Activated T-cell treated with anti-CD3 and anti-CD28 coated beads for 4 hours (primary cell): ENCODE results near the gene RNF207.
"Not testable (repeated sequence)": the region's sequence is repeated elsewhere in the genome, so short reads cannot be mapped to it uniquely, and the experiment has no call there.

Experiments used
- DNase-seq: peaks from one replicate; pipeline ENCODE4 v3.0.0-alpha.2; 2020

The RNF207 gene

DNA sequence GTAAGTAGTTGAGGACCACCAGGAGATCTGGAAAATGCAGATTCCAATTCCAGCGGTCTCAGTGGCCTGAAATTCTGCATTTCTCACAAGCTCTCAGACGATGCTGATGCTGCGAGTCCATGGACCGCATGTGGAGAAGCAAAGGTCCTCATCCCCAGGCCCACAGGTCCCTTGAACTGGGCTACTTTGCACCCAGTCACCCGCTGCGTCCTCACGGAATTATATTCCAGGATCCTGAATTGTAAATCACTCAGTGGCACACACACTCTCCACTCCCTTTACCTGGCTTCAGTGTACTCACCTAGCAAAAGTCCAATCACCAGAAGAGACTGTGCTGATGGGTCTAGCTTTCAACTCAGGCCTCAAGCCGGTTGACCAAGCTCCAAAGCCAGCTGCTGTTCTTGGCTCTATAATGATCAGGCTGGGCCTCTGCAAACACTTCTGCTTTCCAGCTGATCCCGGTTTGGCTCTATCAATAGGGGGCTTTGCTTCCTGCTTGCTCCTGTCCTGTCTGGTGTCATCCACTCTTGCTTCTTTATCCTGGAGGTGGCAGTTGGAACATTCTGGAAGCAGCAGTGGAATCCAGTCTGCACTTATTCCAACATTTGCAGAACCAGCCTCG lies 5.6 kb upstream of the RNF207 start:
- DNase-seq, result no peak

DNA sequence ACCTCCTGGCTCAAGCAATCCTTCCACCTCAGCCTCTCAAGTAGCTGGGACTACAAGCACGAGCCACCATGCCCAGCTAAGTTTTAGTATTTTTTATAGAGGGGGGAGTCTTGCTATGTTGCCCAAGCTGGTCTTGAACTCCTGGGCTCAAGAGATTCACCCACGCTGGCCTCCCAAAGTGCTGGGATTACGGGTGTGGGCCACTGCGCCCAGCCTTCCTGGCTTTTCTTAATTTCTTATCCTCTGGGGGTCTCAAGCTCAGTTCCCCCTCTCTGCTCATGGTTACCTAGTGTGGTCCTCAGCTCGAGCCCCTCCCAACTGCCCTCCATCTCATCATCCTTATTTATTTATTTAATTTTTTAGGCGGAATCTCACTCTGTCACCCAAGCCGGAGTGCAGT lies 3.7 kb upstream of the RNF207 start:
- DNase-seq, result no peak

DNA sequence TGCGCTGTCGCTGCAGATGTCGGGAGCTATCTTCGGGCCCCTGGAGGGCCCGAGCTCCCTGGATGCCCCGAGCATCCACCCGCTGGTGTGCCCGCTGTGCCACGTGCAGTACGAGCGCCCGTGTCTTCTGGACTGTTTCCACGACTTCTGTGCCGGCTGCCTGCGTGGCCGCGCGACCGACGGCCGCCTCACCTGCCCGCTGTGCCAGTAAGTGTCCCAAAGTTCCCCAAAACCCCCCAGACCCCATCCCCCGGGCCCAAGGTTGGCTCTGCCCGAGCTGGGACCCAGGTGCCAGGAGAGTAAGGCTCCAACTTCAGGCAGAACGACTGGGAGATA lies 569 bp downstream of the RNF207 start:
- no peak for DNase-seq

DNA sequence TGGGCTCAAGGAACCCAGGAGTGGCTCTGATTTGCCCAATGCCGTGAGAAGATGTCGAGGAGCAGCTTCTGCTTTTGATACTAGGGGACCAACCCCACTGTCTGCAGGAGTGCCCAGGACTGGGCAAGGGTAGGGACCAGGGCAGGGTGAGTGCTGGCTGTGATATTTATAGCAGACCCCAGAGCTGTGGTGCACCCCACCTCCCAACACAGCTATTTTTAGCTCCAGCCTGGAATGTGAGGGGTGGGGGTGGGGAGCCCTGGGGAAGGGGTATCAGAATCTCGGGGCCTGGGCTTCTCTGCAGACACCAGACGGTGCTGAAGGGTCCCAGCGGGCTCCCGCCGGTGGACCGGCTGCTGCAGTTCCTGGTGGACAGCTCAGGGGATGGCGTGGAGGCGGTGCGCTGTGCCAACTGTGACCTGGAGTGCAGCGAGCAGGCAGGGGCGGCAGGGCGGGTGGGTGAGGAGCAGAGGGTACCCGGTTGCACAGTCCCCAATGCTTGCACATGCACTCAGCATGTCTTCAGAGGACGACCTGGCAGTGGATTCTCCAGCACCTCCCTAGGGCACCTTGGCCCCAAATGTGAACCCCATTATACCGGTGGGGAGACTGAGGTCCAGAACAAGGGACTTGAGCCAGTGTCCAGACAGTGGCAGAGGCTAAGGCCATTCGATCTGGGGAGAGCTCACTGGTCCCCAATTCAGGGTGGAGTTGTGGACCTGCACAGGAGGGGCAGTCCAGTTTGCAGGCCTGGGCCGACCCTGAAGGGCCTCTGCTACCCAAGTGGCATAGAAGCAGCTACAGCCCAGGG lies 1.4 kb downstream of the RNF207 start:
- no peak for DNase-seq

DNA sequence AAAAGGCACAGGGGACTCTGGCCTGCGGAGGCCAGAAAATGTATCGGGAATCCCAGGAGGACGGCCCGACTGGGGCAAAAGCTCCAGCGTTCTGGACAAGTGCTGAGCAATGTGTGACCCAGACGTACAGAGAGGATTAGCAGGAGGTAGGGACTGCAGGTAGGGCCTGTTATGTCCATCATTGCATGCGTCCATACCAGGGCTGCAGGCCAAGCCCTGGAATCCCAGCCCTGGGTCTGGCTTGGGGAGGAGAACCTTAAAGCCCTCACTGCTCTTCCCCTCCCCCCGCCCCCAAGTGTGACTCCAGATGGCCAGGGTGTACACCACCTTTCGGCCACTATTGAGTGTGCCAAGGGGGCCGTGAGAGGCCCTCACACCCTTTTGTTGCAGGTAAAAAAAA lies 2.0 kb downstream of the RNF207 start:
- DNase-seq, result no peak

DNA sequence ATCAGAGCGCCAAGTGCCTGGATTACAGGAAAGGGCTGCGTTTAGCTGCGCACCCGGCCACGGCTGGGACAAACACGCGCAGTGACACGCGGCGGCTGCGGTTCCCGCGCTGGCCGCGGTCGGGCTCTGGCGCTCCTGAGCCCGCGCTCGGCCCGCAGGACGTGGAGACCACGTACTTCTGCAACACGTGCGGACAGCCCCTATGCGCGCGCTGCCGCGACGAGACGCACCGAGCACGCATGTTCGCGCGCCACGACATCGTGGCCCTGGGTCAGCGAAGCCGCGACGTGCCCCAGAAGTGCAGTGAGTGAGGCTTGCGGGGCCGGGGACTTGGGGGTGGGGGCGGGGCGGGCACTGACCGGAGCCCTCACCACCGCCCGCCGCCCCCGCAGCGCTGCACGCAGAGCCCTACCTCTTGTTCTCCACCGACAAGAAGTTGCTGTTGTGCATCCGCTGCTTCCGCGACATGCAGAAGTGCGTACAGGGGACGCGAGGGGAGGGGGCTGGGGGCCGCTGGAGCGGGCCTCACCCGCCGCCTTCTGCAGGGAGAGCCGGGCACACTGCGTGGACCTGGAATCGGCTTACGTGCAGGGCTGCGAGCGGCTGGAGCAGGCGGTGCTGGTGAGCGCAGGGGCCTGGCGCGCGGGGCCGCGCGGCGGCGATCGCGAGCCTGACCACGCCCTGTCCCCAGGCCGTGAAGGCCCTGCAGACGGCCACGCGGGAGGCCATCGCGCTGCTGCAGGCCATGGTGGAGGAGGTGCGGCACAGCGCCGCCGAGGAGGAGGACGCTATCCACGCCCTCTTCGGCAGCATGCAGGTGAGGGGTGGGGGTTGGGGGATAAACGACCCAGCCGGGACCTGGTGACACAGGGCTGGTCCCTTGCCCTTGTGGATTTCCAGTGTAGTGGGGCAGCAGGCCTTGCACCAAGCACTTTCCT lies 3.1 kb downstream of the RNF207 start:
- no peak for DNase-seq

DNA sequence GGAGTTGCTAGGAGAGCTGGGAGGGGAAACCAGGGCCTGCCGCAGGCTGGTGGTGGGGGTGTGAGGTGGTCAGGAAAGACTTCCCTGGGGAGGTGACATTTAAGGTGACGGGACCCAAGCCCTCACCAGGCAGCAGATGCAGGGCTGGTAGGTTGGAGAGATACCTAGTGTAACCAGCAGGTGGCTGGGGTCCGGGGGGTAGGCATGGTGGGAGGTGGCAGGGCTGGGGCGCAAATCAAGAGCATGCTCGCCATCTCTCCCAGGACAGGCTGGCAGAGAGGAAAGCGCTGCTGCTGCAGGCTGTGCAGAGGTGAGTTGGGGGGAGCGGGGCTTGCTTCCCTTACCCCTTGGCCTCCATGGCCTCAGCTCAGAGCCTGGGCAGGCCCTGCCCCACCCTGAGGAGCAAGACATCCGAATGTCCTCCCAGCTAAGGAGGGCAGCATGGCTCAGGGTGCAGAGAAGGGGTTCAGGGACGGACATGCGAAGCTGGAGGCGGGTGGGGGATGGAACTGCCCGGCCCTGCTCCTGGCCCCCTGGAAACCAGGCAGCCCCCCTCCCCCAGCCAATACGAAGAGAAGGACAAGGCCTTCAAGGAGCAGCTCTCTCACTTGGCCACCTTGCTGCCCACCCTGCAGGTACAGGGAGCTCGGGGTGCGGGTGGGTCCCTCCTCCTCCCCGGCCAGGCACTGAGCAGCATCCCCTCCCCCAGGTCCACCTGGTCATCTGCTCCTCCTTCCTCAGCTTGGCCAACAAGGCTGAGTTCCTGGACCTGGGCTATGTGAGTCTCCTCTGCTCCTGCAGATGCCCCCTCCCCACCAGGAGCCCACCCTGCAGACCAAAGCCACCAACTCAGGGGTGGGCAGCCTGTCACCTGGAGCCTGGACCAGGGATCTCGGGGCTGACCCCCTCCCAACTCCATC lies 4.0 kb downstream of the RNF207 start:
- DNase-seq, result no peak

DNA sequence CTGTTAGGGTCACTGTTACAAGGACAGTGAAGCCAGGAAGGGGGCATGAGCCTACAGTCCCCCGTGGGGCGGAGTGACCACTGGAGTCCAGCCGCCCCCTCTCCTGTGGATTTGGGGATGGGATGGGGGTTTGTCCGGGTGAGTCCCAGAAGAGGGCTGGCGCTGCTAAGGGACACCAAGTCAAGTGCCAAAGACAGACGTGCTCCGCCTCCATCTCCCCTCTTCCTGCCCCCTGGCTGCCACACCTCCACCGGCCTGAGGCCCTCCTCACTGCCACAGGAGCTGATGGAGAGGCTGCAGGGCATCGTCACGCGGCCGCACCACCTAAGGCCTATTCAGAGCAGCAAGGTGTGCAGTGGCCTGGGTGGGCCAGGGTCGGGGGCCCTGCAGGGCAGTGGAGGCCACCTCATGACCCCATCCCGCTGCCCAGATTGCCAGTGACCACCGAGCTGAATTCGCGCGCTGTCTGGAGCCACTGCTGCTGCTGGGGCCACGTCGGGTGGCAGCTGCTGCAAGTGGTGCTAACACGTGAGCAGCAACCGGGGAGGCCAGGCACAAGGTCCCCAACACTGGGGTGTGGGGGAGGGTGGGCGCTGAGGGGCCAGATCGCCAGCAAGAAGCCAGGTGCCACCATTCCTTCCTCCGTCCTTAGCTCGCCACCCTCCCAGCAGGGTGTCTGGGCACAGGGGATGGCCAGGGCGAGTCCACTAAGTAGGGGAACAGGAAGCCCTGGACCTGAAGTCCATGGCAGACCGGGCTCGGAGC lies 4.9 kb downstream of the RNF207 start:
- DNase-seq, result no peak

DNA sequence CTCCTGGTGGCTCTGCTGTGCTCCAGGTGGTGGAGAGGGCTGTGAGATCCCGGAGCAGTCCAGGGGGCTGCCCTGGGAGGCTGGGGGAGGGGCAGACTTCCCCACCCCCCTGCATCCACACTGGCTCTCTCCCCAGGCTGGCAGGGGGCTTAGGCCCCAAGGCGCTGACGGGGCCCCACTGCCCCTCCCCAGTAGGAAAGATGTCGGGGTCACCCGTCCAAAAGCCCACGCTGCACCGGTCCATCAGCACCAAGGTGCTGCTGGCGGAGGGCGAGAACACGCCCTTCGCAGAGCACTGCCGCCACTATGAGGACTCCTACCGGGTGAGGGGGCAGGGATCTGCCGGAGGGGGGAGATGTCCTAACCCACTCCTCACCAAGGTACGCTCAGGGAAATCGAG lies 5.8 kb downstream of the RNF207 start:
- no peak for DNase-seq

DNA sequence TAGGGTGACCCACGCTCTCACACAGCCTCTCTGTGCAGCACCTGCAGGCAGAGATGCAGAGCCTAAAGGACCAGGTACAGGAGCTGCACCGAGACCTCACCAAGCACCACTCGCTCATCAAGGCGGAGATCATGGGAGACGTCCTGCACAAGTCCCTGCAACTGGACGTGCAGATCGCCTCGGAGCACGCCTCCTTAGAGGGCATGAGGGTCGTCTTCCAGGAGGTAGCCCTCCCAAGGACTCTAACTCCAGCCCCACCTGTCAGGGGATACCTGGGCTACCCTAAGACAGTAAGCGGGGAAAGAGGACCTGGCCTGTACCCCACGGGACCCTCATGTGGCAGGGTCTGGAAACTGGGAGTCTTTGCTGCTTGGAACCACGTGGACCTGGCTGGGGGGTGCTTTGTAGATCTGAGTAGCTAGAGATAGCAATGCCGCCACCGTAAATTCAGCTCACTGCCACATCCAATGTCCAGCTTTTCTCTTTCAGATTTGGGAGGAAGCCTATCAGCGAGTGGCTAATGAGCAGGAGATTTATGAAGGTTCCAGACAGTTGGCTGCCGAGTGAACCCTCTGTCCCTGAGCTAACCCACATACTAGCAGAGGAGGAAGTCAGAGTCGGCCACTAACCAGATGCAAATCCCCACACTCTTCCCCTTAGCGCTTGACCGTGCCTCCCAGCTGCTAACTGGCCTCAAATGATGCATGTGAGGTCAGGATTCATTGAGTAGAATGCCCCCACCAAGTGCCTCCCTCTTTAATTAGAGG lies 6.5 kb downstream of the RNF207 start:
- DNase-seq, result no peak

DNA sequence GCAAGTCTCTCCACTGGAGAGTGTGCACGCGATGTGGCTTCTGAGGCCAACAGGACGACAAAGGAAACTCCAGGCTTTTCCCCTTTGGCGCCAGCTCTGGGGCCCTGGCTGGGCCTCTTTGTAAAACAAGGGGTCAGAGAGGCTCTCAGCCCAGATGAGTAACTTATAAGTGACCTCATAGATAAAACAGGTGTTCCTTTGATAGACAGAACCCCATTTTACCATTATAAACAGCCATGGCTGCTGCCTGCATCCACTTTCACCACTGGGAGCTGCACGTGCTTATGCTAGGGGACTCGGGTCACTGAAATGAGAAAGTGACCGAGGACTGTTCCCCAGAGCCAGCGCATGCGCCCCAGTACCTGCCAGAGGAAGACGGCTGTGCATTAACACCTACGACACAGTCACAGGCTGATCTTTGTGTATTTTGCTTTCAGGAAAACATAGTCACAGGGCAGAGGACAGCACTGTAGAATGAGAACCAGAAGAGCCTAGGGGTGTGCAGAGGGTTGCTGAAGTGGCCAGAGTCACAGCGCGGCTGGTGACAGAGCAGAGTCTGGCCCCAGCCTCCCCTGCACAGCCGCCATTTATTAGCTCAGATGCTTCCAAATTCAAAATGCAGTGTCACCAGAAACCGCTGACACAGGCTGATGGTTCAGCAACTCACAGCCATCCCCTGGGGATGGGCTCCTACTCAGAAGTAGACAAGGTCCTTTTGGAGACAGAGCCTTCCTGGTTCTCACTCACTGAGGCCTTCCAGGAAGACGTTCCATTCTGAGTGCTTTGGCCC lies 12.7 kb downstream of the RNF207 start:
- DNase-seq, result no peak

DNA sequence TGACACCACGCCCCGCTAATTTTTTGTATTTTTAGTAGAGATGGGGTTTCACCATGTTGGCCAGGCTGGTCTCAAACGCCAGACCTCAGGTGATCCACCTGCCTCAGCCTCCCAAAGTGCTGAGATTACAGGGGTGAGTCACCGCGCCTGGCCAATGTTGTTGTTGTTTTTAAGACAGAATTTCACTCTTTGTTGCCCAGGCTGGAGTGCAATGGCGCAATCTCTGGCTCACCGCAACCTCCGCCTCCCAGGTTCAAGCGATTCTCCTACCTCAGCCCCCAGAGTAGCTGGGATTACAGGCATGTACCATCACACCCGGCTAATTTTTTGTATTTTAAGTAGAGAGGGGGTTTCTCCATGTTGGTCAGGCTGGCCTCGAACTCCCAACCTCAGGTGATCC lies 13.7 kb downstream of the RNF207 start:
- DNase-seq, result not testable (repeated sequence)

DNA sequence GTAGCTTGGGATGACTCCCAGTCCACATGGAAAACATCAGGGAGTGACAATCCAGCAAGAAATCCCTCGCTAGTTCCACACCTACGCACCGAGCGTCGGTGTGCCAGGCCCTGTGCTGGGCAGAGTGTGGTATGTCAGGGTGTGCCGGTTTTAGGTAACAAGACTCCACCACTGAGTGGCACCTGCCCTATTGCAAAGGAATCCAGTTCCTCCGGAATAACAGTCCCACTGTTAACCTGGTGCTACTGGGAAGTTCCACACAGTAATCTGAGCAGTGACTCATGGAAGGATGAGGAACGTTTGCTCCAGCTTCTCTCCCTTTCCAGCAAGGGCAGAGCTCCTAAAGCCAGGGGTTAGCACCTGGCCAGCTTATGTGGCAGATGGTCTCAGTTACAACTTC lies 14.3 kb downstream of the RNF207 start:
- DNase-seq, result no peak

DNA sequence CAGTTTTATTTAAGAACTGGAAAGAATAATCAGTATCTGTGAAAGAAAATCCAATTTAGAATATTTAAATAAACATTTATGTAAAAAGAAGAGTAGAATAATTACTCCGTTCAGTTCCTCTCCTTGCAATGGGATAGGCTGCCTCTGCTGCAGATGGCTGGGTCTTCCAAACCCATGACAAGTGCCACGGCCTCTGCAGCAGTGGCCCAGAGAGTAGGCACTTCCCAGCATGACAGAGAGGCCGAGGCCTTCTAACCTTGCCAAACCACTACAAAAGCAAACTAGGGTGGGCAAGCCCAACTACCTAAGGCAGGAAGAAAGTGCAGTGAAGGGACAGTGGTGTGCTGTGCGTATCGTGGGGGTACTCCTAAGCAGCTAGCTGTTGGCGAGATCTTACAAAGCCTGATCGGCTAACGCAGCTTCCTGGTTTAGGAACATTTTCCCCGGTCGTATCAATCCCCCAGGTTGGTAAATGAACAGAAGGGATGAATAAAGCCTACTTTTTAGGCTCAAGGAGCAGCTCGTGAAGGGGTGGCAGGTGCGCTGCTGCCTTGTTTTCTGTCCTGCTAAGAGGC lies 15.4 kb downstream of the RNF207 start:
- no peak for DNase-seq

DNA sequence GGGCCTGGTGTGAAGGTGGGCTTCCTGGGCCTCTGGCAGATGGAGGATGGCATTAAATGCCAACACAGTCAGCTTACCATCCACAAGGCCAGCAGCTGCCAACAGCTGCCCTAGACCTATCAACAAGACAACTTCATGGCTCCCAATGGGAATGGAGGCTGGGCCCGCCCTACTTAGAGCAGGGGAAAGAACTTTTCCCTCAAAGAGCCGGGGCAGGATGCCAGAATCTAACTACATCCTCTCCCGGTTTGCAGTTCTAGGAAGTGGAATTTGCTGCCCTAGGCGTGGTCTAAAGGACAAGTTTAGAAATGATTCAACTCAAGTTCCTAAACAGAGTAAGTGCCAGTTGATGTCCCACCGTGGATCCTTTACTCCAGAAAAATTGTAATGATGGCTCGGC lies 16.7 kb downstream of the RNF207 start:
- DNase-seq, result no peak

DNA sequence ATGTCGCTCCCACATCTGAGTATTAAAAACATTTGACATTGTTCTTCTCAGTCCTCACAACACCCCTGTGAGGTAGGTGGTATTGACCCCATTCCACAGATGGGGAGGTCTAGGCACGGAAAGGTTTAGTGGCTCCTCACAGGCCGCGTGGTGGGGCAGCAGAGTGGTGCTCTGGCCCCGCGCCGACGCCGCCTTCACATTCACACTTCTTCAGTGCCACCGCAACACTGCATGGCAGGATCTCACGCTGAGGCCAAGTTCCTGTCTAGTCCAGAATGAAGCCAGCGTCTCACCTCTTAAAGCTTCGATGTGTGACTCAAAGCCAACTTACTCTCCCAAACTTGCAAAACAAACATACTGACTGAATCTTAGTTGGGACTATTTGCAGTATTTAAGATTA lies 17.7 kb downstream of the RNF207 start:
- no peak for DNase-seq

DNA sequence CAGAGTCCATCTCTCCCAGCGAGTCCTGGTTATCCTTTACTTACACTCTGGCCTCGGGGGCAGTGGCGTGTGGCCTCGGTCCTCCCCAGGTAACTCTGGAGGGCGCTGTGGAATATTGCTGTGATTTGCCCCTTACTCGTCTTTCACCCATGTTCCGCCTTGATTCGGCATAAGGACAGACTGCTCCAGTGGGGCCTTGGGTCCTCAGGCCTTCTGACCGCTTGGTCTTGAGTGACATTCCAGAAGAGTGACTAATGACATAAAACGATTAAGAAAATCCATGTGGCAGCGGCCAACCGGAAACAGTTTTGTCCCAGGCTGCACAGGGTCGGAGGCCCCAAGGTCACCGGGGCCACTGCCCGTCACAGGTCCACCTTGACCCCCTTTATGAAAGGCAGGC lies 18.8 kb downstream of the RNF207 start:
- no peak for DNase-seq

DNA sequence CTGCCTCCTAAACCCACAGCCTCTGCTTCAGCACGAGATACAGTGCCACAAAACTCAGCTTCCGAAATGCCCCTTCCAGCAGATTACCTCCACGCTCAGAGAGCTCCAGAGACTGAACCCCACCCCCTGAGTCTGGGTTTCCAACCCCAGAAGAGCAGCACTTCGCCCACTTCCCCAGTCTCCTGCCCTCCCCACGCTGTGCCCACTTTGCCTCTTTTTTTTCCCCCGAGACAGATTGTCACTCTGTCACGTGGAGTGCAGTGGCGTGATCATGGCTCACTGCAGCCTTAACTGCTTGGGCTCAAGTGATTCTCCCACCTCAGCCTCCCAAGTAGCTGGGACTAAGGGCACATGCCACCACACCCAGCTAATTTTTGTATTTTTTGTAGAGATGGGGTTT lies 19.7 kb downstream of the RNF207 start:
- no peak for DNase-seq

DNA sequence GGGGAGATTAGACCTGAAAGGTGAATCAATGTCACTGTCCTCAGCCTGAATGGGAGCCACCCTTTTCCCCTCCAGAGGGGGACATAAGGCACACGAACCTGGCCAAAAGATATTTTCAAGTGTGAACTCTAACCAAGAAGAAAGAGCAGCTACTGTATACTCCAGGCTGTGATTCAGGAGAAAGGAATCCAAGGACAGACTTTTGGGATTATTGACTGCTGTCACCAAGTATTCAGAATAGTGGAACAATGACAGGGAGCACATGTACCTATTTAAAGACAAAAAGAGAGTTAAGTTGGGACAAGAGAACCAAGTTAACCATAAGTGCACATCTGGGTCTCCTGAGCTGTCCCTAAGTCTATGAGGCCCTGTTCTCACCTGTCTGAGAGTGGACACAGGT lies 27.5 kb downstream of the RNF207 start:
- no peak for DNase-seq
